ENCODE measurements around the gene PTPRM. TPM values are rescaled to one million over a fixed set of nuclear protein-coding genes. Genes with fewer than 3 reads are reported as not detected.

Gene PTPRM
- total and polyA plus RNA-seq, 2 of the 4 experiments (the other 2 are of a cell fraction): 28.3 to 51.2 TPM

DNA sequence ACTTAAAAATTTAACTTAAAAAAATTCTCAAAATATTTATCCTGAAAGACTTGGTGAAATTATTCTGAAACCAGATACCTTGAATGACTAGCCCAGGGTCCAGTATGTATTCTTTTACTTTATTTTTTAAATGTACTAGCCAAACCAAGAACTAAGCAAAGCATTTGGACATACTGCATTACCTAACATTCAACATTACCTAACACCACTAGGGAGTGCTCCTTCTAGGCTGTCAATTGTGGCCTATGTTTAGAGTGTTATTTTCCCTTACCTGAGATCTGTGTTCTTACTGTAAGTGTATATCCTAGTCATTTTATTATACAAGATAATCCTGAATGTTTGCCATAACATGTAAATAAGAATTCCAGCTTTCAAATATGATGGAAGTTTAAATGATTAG, 496.6 kb downstream of the PTPRM start:
- Histone ChIP-seq H4K91ac (ENCODE audit: insufficient read depth, low read depth, low read length) (no peak overlapping the region), H3K23ac (ENCODE audit: low read depth, low read length) (no peak overlapping the region), H4K20me1 (ENCODE audit: insufficient read depth, low read length) (no peaks in the 10 kb centered on the region), H2BK5ac (ENCODE audit: low read depth, low read length, poor library complexity, severe bottlenecking) (no peak overlapping the region), H3K4me3 (ENCODE audit: insufficient read depth, low read depth, low read length) (no peak overlapping the region), H2BK120ac (ENCODE audit: low read depth, low read length) (no peak overlapping the region), H4K8ac (ENCODE audit: low read depth in 2 of 2, low read length in 2 of 2) (no peak overlapping the region), H3K56ac (ENCODE audit: extremely low read depth, insufficient read depth, low read length) (no peak overlapping the region), H3K36me3 (ENCODE audit: control insufficient read depth, insufficient read depth, low read length) (no peaks in the 10 kb centered on the region), H3K9me3 (ENCODE audit: control insufficient read depth, insufficient read depth, low read length) (no peaks in the 10 kb centered on the region), H3K14ac (replicated peaks; ENCODE audit: low read depth, low read length) (no peak overlapping the region), H2BK20ac (ENCODE audit: low read depth, low read length) (no peak overlapping the region), H3K9me1 (ENCODE audit: insufficient read depth, low read length) (no peaks in the 10 kb centered on the region), H3K27me3 (ENCODE audit: control insufficient read depth, insufficient read depth, low read length) (no peaks in the 10 kb centered on the region), H3K79me1 (ENCODE audit: low read depth in 1 of 2, low read length in 2 of 2) (peaks cover 0 to 3% of the 10 kb centered on the region in 2 experiments; a peak in 2 of 4 replicates), H3K4me1 (ENCODE audit: control insufficient read depth, insufficient read depth, low read length) (no peaks in the 10 kb centered on the region), H3K4me2 (ENCODE audit: low read depth, low read length) (no peak overlapping the region), H2BK15ac (ENCODE audit: low read depth, low read length) (no peak overlapping the region), H3K9ac (ENCODE audit: low read depth, low read length) (no peak overlapping the region), H2AFZ (replicated peaks; ENCODE audit: low read length, poor library complexity) (no peak overlapping the region), H2AK5ac (ENCODE audit: low read depth, low read length) (no peak overlapping the region), H3K27ac (ENCODE audit: insufficient read depth, low read length) (no peak overlapping the region), H2AK9ac (replicated peaks; ENCODE audit: low read depth, low read length, poor library complexity) (no peak overlapping the region), H4K5ac (ENCODE audit: low read depth, low read length) (no peak overlapping the region), H3K4ac (ENCODE audit: low read depth, low read length) (no peak overlapping the region), H3K18ac (ENCODE audit: low read depth, low read length) (no peak overlapping the region)
- BruUV-seq (replicated peaks): no TSS peak
- ChIA-PET POLR2A (ENCODE audit: unreplicated experiment) (no interaction called here), CTCF (no interaction called here)
- in situ Hi-C loops (cut with MboI; ENCODE audit: low sequenced_read_pairs): no loop called here
- dilution Hi-C loops (cut with HindIII; ENCODE audit: low sequenced_read_pairs, unreplicated experiment): no loop called here
- intact Hi-C loops (cut with micrococcal nuclease): no loop called here
- DNase-seq (no peak), ATAC-seq (ENCODE audit: low read depth) (no peak)
- no peak for TF ChIP-seq NFE2L2 (IDR thresholded peaks at IDR 0.05; ENCODE audit: low read depth, low read length)
- TF ChIP-seq MAZ (IDR thresholded peaks at IDR 0.05; ENCODE audit: borderline replicate concordance, low read depth, low read length): no peak
- no peak for TF ChIP-seq POLR2A (IDR thresholded peaks at IDR 0.05; ENCODE audit: low read depth, low read length)
- TF ChIP-seq, protein P1, sequence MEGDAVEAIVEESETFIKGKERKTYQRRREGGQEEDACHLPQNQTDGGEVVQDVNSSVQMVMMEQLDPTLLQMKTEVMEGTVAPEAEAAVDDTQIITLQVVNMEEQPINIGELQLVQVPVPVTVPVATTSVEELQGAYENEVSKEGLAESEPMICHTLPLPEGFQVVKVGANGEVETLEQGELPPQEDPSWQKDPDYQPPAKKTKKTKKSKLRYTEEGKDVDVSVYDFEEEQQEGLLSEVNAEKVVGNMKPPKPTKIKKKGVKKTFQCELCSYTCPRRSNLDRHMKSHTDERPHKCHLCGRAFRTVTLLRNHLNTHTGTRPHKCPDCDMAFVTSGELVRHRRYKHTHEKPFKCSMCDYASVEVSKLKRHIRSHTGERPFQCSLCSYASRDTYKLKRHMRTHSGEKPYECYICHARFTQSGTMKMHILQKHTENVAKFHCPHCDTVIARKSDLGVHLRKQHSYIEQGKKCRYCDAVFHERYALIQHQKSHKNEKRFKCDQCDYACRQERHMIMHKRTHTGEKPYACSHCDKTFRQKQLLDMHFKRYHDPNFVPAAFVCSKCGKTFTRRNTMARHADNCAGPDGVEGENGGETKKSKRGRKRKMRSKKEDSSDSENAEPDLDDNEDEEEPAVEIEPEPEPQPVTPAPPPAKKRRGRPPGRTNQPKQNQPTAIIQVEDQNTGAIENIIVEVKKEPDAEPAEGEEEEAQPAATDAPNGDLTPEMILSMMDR (conservative IDR thresholded peaks at IDR 0.05; ENCODE audit: low read depth, low read length): no peak
- no peak for TF ChIP-seq MAFK (IDR thresholded peaks at IDR 0.05; ENCODE audit: low read depth, low read length)
- no peak for TF ChIP-seq RFX5 (IDR thresholded peaks at IDR 0.05; ENCODE audit: low read depth, low read length)
- TF ChIP-seq CEBPB (IDR thresholded peaks at IDR 0.05; ENCODE audit: low read depth, low read length): no peak
- TF ChIP-seq RCOR1 (IDR thresholded peaks at IDR 0.05; ENCODE audit: insufficient replicate concordance, low read length): no peak
- no peak for TF ChIP-seq MXI1 (IDR thresholded peaks at IDR 0.05; ENCODE audit: borderline replicate concordance, low read depth, low read length)
- no peak for TF ChIP-seq BHLHE40 (IDR thresholded peaks at IDR 0.05; ENCODE audit: low read depth, low read length)
- no peak for TF ChIP-seq RAD21 (IDR thresholded peaks at IDR 0.05; ENCODE audit: low read length)
- TF ChIP-seq, protein P2, sequence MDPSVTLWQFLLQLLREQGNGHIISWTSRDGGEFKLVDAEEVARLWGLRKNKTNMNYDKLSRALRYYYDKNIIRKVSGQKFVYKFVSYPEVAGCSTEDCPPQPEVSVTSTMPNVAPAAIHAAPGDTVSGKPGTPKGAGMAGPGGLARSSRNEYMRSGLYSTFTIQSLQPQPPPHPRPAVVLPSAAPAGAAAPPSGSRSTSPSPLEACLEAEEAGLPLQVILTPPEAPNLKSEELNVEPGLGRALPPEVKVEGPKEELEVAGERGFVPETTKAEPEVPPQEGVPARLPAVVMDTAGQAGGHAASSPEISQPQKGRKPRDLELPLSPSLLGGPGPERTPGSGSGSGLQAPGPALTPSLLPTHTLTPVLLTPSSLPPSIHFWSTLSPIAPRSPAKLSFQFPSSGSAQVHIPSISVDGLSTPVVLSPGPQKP (IDR thresholded peaks at IDR 0.05; ENCODE audit: borderline replicate concordance, low read depth, low read length): no peak
- TF ChIP-seq, protein P3, sequence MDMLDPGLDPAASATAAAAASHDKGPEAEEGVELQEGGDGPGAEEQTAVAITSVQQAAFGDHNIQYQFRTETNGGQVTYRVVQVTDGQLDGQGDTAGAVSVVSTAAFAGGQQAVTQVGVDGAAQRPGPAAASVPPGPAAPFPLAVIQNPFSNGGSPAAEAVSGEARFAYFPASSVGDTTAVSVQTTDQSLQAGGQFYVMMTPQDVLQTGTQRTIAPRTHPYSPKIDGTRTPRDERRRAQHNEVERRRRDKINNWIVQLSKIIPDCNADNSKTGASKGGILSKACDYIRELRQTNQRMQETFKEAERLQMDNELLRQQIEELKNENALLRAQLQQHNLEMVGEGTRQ (IDR thresholded peaks at IDR 0.05; ENCODE audit: low read depth, low read length): no peak
- no peak for TF ChIP-seq CHD1 (IDR thresholded peaks at IDR 0.05; ENCODE audit: low read depth, low read length)
- no peak for TF ChIP-seq FOS (IDR thresholded peaks at IDR 0.05; ENCODE audit: low read depth, low read length)
- TF ChIP-seq SMC3 (IDR thresholded peaks at IDR 0.05; ENCODE audit: low read depth, low read length): no peak
